Nephron (organoid): ENCODE results near the gene C1QTNF2.
"Not testable (repeated sequence)": the region's sequence is repeated elsewhere in the genome, so short reads cannot be mapped to it uniquely, and the experiment has no call there.

Experiments
- H3K27ac Mint-ChIP-seq, 3 experiments: 2 replicates each; pipeline ENCODE4 v1.8.0; 2020; ENCODE audit warnings: mixed read lengths in 3 of 3, mild to moderate bottlenecking in 2 of 3, moderate library complexity in 1 of 3
- H3K27me3 Mint-ChIP-seq: 2 replicates; pipeline ENCODE4 v1.8.0; 2021; ENCODE audit warnings: low read depth, mild to moderate bottlenecking, moderate library complexity, mixed read lengths
- H3K36me3 Mint-ChIP-seq: 2 replicates; pipeline ENCODE4 v1.8.0; 2020; ENCODE audit warnings: low read depth, mixed read lengths
- H3K4me1 Mint-ChIP-seq: 2 replicates; pipeline ENCODE4 v1.8.0; 2020; ENCODE audit warnings: mixed read lengths
- H3K4me3 Mint-ChIP-seq, 3 experiments: 2 replicates each; pipeline ENCODE4 v1.8.0; 2020; ENCODE audit warnings: mild to moderate bottlenecking in 3 of 3, mixed read lengths in 3 of 3, moderate library complexity in 2 of 3
- H3K9me3 Mint-ChIP-seq: 2 replicates; pipeline ENCODE4 v1.8.0; 2020; ENCODE audit warnings: mixed read lengths
- TF ChIP-seq, protein P1 (sequence below), 3 experiments: fragments of 200-600 bp; sonication (generic); IDR thresholded peaks; one replicate each; pipeline ENCODE4 v1.5.0; 2021; ENCODE audit warnings: antibody characterized with exemption in 3 of 3; ENCODE audit not compliant: unreplicated experiment in 3 of 3

The C1QTNF2 gene

DNA sequence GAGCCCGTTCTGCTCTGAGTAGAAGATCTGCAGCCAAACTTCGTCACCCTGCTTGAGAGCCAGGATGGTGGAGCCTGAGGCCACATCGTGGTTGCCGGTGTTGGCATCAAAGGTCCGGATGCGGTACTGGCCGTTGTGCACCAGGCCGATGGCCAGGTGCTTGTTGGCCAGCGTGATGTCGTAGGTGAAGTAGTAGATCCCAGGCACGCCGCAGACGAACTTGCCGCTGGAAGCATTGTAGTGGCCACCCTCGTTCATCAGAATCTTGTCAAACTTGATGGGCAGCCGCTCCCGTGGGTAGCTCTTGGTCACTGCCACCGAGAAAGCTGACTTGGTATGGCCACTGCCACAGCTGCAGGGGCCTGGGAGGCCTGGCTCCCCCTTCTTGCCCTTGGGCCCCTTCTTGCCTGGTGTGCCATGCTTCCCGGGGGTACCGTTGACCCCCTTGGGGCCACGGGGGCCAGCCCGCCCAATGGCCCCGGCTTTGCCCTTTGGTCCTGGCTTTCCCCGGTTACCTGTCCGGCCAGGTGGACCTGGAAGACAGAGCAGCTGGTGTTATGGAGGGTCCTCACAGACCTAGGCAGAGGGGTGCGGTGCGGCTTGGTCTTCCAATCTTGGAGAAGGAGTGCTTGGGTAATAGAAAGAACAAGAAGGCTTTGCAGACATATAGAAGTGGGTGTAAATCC, 21.0 kb downstream of the C1QTNF2 start:
- Mint-ChIP-seq H3K27me3 (peaks cover 8% of the 10 kb centered on the region), H3K4me3 (no peak overlapping the region), H3K36me3 (no peaks in the 10 kb centered on the region), H3K27ac (no peak overlapping the region), H3K4me1 (peaks cover 10% of the 10 kb centered on the region), H3K9me3 (no peaks in the 10 kb centered on the region)
- TF ChIP-seq, protein P1, sequence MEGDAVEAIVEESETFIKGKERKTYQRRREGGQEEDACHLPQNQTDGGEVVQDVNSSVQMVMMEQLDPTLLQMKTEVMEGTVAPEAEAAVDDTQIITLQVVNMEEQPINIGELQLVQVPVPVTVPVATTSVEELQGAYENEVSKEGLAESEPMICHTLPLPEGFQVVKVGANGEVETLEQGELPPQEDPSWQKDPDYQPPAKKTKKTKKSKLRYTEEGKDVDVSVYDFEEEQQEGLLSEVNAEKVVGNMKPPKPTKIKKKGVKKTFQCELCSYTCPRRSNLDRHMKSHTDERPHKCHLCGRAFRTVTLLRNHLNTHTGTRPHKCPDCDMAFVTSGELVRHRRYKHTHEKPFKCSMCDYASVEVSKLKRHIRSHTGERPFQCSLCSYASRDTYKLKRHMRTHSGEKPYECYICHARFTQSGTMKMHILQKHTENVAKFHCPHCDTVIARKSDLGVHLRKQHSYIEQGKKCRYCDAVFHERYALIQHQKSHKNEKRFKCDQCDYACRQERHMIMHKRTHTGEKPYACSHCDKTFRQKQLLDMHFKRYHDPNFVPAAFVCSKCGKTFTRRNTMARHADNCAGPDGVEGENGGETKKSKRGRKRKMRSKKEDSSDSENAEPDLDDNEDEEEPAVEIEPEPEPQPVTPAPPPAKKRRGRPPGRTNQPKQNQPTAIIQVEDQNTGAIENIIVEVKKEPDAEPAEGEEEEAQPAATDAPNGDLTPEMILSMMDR (IDR thresholded peaks at IDR 0.05; ENCODE audit: unreplicated experiment in 3 of 3) = no peak

DNA sequence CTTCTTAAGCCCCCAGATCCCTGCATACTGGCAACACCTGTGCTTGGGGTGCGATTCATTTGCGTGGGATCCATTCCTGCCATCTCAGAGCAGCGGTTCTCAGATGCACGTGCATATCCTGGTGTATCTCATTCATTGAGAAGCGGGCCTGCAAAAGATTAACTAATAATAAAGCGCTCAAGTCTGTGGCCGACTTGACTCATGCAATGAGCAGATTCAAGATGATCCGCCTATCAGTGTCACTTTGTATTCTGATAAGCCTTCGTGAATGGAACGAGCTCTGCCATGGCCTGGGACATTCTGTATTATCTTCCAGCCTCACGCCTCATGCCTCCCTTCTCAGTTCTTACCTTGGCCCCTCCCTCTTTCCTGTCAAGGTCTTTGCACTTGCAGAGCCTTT, 22.3 kb downstream of the C1QTNF2 start:
- Mint-ChIP-seq H3K27ac (no peak overlapping the region), H3K4me3 (no peak overlapping the region), H3K9me3 (no peaks in the 10 kb centered on the region), H3K4me1 (peaks cover 6% of the 10 kb centered on the region), H3K27me3 (peaks cover 12% of the 10 kb centered on the region), H3K36me3 (no peaks in the 10 kb centered on the region)
- TF ChIP-seq, protein P1 (IDR thresholded peaks at IDR 0.05; ENCODE audit: unreplicated experiment in 3 of 3) = no peak

DNA sequence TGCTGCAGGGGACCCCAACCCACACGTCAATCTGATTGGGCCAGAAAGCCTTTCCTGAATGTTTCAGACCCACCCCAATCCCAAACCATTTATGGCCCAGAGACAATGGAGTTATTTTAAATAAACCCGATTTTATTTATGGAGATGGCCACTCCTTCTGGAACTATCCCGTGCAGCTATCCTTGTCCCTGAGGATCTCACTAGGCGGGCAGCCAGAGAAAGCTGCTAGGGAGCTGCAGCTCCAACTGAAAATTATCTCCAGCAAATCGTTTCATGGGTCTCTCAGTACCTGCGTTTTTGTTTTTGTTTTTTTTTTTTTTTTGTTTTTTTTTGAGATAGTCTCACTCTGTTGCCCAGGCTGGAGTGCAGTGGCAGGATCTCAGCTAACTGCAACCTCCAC, 23.0 kb downstream of the C1QTNF2 start:
- Mint-ChIP-seq H3K36me3 (no peaks in the 10 kb centered on the region), H3K27me3 (peaks cover 13% of the 10 kb centered on the region), H3K4me1 (peaks cover 4% of the 10 kb centered on the region), H3K4me3 (no peak overlapping the region), H3K9me3 (no peaks in the 10 kb centered on the region), H3K27ac (no peak overlapping the region)
- TF ChIP-seq, protein P1 (IDR thresholded peaks at IDR 0.05; ENCODE audit: unreplicated experiment in 3 of 3) = no peak

DNA sequence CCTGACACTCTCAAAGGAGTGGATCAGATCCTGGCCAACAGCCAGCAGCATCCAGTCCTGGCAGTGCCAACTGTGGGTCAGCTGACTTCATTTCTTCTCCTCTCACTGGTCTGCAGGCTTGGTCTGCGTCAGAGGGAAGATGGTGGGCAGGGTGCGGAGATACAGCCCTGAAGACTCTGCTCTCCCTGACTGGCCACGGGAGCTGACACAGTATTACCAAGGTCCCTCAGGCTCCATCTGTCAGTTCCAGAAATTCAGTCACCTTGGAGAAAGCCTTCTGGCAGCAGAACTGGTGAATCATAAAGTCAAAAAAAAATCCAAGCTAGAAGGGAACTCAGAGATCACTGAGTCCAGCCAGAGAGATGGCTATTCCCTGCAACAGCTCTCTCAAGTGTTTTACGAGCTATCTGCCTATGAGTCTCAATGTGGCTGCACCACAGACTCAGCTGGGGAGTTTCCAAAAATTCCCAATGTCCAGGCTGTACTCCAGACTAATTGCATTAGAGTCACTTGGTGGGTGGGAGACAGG, 27.9 kb downstream of the C1QTNF2 start:
- peaks cover 4% of the 10 kb centered on the region for H3K4me1 Mint-ChIP-seq
- no peaks in the 10 kb centered on the region for H3K9me3 Mint-ChIP-seq
- H3K27me3 Mint-ChIP-seq = peaks cover 5% of the 10 kb centered on the region
- TF ChIP-seq, protein P1 (IDR thresholded peaks at IDR 0.05; ENCODE audit: unreplicated experiment in 3 of 3) = no peak
- H3K4me3 Mint-ChIP-seq = no peak overlapping the region
- no peaks in the 10 kb centered on the region for H3K36me3 Mint-ChIP-seq
- no peak overlapping the region for H3K27ac Mint-ChIP-seq

DNA sequence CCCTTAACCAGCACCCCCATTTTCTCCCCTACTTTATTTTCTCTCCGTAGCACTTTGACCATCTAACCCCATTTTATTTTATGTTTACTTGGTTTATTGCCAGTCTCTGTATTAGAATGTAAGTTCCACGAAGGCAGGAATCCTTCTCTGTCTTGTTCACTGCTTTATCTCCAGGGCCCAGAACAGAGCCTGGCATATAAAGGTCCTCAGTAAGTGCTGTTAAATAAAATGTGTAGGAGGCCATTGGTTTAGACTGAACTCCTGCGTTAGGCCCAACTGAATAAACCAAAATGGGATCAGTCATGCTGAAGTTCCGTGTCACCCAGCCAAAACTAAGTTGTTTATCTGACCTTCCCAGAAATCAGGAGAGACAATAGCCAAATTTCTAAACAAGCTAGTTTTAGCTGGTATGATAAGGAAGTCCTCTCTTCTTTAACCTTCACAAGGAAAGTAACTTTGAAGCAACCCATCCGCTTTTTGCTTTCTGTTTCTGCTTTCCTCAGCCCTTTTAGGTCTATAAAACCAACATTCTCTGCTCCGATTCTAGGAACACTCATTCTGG, 29.0 kb downstream of the C1QTNF2 start:
- TF ChIP-seq, protein P1 (IDR thresholded peaks at IDR 0.05; ENCODE audit: unreplicated experiment in 3 of 3) = no peak
- Mint-ChIP-seq H3K27ac (no peak overlapping the region), H3K27me3 (peaks cover 5% of the 10 kb centered on the region), H3K4me1 (peaks cover 4% of the 10 kb centered on the region), H3K36me3 (no peaks in the 10 kb centered on the region), H3K9me3 (no peaks in the 10 kb centered on the region), H3K4me3 (no peak overlapping the region)

DNA sequence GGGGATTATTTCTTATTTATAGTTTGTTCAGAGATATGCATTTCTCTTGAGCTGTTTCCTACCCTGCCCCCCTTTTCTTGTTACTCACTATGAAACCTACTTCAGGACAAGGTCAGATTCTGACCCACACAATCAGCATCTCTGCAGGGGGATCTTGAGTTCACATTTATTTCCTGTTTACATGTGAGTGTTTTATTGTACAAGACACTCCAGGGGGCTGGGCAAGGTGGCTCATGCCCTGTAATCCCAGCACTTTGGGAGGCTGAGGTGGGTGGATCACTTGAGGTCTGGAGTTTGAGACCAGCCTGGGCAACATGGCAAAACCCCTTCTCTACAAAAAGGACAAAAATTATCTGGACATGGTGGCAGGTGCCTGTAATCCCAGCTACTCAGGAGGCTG, 29.9 kb downstream of the C1QTNF2 start:
- H3K9me3 Mint-ChIP-seq, H3K4me3 Mint-ChIP-seq, H3K27ac Mint-ChIP-seq, H3K4me1 Mint-ChIP-seq, H3K27me3 Mint-ChIP-seq, H3K36me3 Mint-ChIP-seq: not testable (repeated sequence)
